Gastroesophageal sphincter (tissue), 4 donors: ENCODE data around the gene RAB36. TPM values are rescaled to one million over a fixed set of nuclear protein-coding genes. Genes with fewer than 3 reads are reported as not detected.

Source experiments
- ATAC-seq: fragments of 150-250 bp; one replicate; pipeline ENCODE4 v1.9.1; 2016; ENCODE audit warnings: mild to moderate bottlenecking, moderate library complexity
- H3K27ac ChIP-seq, 4 donors: fragments of 200-600 bp; sonication (generic) in 3 of 4; 1 replicate in 3 of 4; 2 replicates in 1 of 4; pipeline ENCODE4 v1.5.1; 2016 to 2019
- H3K27me3 ChIP-seq: fragments of 200-600 bp; sonication (generic); one replicate; pipeline ENCODE4 v1.5.1; 2019
- H3K36me3 ChIP-seq, 2 donors: fragments of 200-600 bp; sonication (generic); one replicate each; pipeline ENCODE4 v1.5.1; 2019; ENCODE audit warnings: control low read depth in 1 of 2
- H3K4me1 ChIP-seq, 3 donors: fragments of 200-600 bp; sonication (generic); 1 replicate in 2 of 3; 2 replicates in 1 of 3; pipeline ENCODE4 v1.5.1; 2016 to 2019; ENCODE audit warnings: control low read depth in 2 of 3
- H3K4me3 ChIP-seq, 2 donors: fragments of 200-600 bp; sonication (generic); one replicate each; pipeline ENCODE4 v1.5.1; 2019; ENCODE audit warnings: mild to moderate bottlenecking in 1 of 2, moderate library complexity in 1 of 2
- H3K9me3 ChIP-seq, 3 donors: fragments of 200-600 bp; sonication (generic); one replicate each; pipeline ENCODE4 v1.5.1; 2017 to 2019; ENCODE audit warnings: control low read depth in 2 of 3
- EP300 ChIP-seq: sonication (generic); formaldehyde crosslinking; IDR thresholded peaks from one replicate; pipeline ENCODE4 v1.6.1; 2017; ENCODE audit warnings: antibody characterized with exemption, mild to moderate bottlenecking
- POLR2A ChIP-seq, 2 donors: fragments of 450-650 bp; IDR thresholded peaks; one replicate each; pipeline ENCODE4 v1.6.1; 2017; ENCODE audit warnings: antibody characterized with exemption in 2 of 2, mild to moderate bottlenecking in 2 of 2, moderate library complexity in 1 of 2
- POLR2AphosphoS5 ChIP-seq: sonication (generic); formaldehyde crosslinking; IDR thresholded peaks from one replicate; pipeline ENCODE4 v1.6.1; 2017; ENCODE audit warnings: antibody characterized with exemption
- WGBS, 2 donors: methylation state at CpG; one replicate each; pipeline ENCODE4 v1.1.5; 2018; ENCODE audit warnings: low coverage in 1 of 2; 5-methylcytosine and 5-hydroxymethylcytosine counted together
- total RNA-seq, 4 donors: library from RNA; depleted of rRNA; stranded (reverse); fragments of >200 nt; gene quantifications; one replicate each; pipeline ENCODE4 v1.1.0, GENCODE V29; 2016
- TF ChIP-seq, protein P1 (sequence below), 4 experiments: fragments of 200-600 bp in 2 of 4; fragments of 450-650 bp in 2 of 4; sonication (generic) in 1 of 4; IDR thresholded peaks; one replicate each; pipeline ENCODE4 v1.5.1; 2017 to 2019; ENCODE audit warnings: antibody characterized with exemption in 4 of 4, mild to moderate bottlenecking in 2 of 4, moderate library complexity in 2 of 4

Gene RAB36
- total RNA-seq, 4 donors from 2014 or later, result 3.9 to 12.2 (median 6.7) TPM

DNA sequence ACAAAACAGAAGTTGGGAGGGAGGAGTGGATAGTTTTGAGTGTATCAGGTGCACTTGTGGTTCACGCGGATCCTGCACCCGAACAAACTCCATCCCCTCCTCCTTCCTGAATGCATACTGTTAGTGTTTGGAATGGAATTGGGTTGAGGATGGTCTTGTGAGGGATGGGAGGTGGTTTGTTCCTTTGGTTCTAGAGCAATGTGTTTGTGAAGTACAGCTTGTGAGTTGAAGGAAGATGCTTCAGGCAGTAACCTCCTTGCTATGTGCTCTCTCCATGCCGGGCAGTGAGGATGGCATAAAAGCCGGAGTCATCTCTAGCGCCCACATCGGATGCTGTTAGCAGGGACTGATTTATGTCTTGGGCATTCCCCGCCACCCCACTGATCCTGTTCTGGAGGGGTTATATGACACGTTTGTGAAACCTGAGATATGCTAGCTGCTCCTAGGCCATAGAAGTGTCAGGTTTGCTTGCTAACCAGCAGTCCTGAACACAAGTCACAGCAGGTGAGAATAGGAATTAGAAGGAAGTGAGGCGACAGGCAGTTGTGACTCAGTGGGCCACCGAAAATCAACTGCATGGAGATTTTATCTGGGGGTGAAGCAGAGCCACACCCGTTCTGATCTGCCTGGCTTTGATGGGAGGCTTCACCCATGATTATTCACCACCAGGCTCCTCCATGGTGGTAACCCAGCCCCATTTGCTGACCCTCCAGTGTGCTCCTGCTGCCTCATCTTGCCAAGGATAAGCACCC is 37.2 kb downstream of the RAB36 start:
- 22 to 52% methylated on average over 6 of the region's 12 CpGs for WGBS, 2 donors

DNA sequence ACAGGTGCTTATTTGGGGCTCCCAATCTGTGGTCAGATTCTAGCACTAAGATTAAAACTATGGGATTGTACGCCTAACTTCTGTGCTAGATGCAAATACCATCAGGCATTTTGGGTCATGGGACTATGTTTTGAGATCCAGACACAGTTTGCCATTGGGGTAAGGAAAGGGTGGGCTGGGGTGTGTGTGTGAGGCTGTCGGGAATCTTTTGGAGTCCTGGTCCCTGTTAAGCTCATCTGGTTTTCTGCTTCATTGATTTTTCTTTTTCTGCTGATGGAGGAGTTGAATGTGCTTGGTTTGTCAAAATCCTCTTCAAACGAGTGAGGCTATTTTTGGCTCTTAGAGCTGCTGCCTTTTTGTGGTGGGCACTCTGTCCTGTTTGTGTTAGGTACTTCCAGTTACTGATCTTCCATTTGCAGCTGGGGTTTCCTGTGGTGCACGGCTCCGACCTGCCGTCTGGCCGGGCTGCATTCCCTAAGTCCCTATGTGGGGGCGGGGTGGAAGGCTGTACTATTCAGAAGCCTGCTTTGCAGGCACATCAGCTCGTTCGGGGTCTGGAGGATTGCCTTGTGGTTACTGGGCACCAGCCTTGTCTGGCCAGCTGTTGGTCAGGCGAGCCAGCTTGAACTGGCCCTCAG is 37.9 kb downstream of the RAB36 start:
- no peak for ATAC-seq
- TF ChIP-seq, protein P1, sequence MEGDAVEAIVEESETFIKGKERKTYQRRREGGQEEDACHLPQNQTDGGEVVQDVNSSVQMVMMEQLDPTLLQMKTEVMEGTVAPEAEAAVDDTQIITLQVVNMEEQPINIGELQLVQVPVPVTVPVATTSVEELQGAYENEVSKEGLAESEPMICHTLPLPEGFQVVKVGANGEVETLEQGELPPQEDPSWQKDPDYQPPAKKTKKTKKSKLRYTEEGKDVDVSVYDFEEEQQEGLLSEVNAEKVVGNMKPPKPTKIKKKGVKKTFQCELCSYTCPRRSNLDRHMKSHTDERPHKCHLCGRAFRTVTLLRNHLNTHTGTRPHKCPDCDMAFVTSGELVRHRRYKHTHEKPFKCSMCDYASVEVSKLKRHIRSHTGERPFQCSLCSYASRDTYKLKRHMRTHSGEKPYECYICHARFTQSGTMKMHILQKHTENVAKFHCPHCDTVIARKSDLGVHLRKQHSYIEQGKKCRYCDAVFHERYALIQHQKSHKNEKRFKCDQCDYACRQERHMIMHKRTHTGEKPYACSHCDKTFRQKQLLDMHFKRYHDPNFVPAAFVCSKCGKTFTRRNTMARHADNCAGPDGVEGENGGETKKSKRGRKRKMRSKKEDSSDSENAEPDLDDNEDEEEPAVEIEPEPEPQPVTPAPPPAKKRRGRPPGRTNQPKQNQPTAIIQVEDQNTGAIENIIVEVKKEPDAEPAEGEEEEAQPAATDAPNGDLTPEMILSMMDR (IDR thresholded peaks at IDR 0.05), result no peak
- TF ChIP-seq EP300 (no peak), POLR2A (IDR thresholded peaks at IDR 0.05) (no peak), POLR2AphosphoS5 (no peak)
- H3K27ac ChIP-seq, result peak overlapping the region in 3 of 4 donors; percentile 83 to 91 (median 89)
- peaks cover 0 to 8% of the 10 kb centered on the region in 2 donors for H3K36me3 ChIP-seq
- H3K4me3 ChIP-seq, result peak overlapping the region; percentile 73 to 88
- no peaks in the 10 kb centered on the region for H3K9me3 ChIP-seq
- WGBS, 2 donors, result 13 to 42% methylated on average over 2 to 3 of the region's 11 CpGs
- no peaks in the 10 kb centered on the region for H3K27me3 ChIP-seq
- H3K4me1 ChIP-seq, result peaks cover 0 to 92% (median 50%) of the 10 kb centered on the region in 3 donors

More for the DNA sequence above, 37.2 kb downstream of the RAB36 start:
- Histone ChIP-seq H3K4me3 (peak overlapping the region; percentile 73 to 88), H3K27ac (peak overlapping the region in 3 of 4 donors; percentile 83 to 91 (median 89)), H3K36me3 (peaks cover 0 to 8% of the 10 kb centered on the region in 2 donors), H3K27me3 (no peaks in the 10 kb centered on the region), H3K9me3 (no peaks in the 10 kb centered on the region), H3K4me1 (peaks cover 0 to 87% (median 50%) of the 10 kb centered on the region in 3 donors)
- no peak for ATAC-seq
- no peak for TF ChIP-seq POLR2AphosphoS5
- TF ChIP-seq POLR2A (IDR thresholded peaks at IDR 0.05), result no peak
- TF ChIP-seq, protein P1 (IDR thresholded peaks at IDR 0.05), result no peak
- TF ChIP-seq EP300, result no peak

DNA sequence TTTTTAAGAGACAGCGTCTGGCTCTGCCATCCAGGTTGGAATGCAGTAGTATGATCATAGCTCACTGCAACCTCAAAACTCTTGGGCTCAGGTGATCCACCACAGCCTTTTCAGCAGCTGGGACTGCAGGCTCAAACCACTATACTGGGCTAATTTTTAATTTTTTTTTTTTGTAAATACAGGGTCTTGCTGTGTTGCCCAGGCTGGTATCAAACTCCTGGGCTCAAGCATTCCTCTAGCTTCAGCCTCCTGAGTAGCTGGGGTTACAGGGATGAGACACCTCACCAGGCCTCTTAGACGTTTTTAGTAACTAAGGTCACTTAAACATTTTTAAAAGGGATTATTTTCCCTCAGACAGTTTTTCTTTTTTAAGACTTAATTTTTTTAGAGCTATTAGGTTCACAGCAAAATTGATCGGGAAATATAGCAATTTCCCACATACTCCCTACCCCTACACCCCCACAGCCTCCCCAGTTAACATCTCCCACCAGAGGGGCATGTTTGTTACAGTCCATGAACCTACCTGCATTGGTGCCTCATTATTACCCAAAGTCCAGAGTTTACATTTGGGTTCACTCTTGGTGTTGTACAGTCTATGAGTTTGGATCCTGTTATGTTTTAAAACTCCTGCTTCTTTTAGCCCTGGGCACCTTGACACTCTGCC is 39.0 kb downstream of the RAB36 start:
- H3K36me3 ChIP-seq, result peaks cover 0 to 8% of the 10 kb centered on the region in 2 donors
- 22 to 59% methylated on average over 1 to 3 of the region's 3 CpGs for WGBS, 2 donors
- H3K4me1 ChIP-seq, result peaks cover 0 to 87% (median 40%) of the 10 kb centered on the region in 3 donors
- no peaks in the 10 kb centered on the region for H3K9me3 ChIP-seq
- peak overlapping the region in 2 of 4 donors; percentile 49 to 91 for H3K27ac ChIP-seq
- no peaks in the 10 kb centered on the region for H3K27me3 ChIP-seq
- no peak for ATAC-seq
- peak overlapping the region in 1 of 2 donors; percentile 73 for H3K4me3 ChIP-seq
- TF ChIP-seq POLR2A (IDR thresholded peaks at IDR 0.05) (no peak), EP300 (no peak), POLR2AphosphoS5 (no peak)
- TF ChIP-seq, protein P1 (IDR thresholded peaks at IDR 0.05), result no peak

DNA sequence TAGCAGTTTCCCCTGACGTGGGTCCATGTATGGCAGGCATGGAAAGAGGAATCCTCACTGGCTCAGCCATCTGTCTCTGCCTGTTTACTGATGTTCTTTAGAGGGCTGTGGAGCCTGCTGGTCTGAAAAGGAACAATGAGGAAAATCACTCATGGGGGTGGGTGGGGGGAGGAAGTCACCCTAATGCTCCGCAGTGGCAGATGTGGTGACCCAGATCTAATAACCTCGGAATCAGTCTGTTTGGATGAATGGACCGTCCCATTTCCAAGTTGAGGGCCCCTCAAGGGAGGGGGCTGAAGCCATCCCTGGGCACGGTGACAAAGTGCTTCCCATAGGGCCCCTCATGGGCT is 39.5 kb downstream of the RAB36 start:
- 69 to 85% methylated on average over 2 to 3 of the region's 5 CpGs for WGBS, 2 donors
- TF ChIP-seq POLR2AphosphoS5 (no peak), POLR2A (IDR thresholded peaks at IDR 0.05) (no peak), EP300 (no peak)
- TF ChIP-seq, protein P1 (IDR thresholded peaks at IDR 0.05), result no peak
- Histone ChIP-seq H3K4me1 (peaks cover 0 to 84% (median 35%) of the 10 kb centered on the region in 3 donors), H3K9me3 (no peaks in the 10 kb centered on the region), H3K4me3 (peak overlapping the region in 1 of 2 donors; percentile 1), H3K36me3 (peaks cover 0 to 11% of the 10 kb centered on the region in 2 donors), H3K27me3 (no peaks in the 10 kb centered on the region), H3K27ac (peak overlapping the region in 2 of 4 donors; percentile 49 to 91)
- ATAC-seq, result no peak
